ENCODE results near the gene LMX1B.
"Not testable (repeated sequence)": the region's sequence is repeated elsewhere in the genome, so short reads cannot be mapped to it uniquely, and the experiment has no call there.

Gene LMX1B

DNA sequence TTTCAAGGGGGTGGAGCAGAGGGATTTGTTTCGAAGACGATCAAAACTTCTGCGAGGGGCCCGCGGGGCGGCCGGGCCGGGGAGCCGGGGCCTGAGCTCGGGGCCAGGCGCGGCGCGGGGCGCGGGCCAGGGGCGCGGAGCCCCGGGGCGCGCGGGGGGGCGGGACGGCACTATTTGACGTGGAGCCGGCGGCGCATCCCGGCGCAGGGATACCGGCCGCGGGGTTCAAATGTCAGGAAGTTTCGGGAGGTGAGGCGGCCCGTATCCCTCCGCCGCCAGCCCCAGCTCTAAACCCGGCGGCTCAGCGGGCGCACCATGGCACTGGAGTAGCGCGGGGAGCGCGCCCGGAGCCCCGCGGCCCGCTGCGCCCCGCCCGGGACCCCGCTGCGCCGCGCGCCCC is at the start of gene LMX1B:
Gene LMX1B (plus strand): TSS at position 278 of the 400 bp plus-strand sequence. CDS start 522 bp downstream, outside the sequence.
- DNase-seq: no peak

DNA sequence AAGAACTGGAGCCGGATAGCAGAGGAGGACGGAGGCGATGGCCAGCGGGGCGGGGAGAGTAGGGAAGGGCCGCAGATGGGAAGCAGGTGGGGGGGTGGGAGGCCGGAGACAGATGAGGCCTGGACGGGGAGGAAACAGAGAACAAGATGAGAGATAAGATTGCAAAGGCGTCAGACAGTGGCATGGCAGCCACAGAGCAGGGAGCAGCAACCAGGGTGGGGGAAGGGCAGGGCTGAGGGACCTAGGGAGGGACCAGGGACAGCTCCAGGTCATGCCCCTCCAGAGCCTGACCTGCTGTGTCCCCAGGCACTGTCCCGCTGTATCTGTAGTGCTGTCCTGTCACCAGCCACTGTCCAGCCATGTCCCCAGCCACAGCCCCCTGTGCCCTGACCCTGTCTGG is 49.6 kb upstream of the LMX1B start:
- DNase-seq: no peak

DNA sequence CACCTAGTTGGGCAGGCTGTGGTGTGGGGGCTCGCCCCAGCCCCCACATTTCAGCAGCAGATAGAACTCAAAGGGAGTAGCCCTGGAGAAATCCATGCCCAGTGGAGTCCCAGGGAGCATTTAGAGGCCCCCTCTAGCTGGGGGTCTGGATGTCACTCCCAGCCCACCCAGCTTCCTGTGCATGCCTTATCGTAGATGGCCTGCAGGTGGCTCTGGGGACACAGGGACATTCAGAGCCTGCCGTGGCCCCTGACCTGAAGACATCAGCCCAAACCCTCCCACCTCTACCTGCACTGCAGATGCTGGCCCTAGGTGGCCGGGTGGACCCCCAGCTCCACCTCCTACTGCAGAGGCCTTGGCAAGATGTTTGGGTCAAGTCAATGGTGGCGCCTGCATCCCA is 49.0 kb upstream of the LMX1B start:
- DNase-seq: no peak

DNA sequence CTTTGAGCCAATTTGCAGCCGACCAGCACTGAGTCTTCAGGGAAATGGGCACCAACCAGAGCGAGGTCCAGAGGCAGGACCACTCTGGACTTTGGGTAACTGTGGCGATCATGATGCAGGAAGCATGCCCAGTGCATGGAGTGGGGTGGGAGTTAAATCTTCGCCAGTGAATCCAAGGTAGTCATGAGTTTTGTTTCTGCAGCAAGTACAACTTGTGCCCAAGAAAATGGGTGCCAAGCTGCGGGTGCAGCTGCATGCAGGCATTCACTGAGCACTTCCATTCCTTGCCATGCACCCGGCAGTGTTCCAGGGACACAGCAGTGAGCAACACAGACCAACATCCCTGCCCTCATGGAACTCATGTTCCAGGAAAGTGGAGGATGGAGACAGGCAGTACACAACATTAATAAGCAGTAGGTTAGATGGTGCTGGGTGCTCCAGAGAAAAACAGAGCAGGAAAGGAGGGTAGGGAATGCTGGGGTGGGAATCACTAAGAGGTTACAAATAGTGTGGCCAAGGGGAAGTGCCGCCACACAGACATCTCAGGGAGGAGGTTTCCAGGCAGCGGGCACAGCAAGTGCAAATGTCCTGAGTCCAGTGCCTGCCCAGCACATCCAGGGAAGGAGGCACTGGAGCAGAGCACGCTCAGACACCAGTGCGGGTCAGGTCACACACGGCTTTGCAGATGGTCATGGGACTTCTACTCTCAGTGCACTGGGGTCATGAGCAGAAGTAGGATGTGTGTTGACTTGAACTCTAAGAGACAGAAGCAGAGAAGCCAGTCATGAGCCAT is 48.2 kb upstream of the LMX1B start:
- DNase-seq: no peak

DNA sequence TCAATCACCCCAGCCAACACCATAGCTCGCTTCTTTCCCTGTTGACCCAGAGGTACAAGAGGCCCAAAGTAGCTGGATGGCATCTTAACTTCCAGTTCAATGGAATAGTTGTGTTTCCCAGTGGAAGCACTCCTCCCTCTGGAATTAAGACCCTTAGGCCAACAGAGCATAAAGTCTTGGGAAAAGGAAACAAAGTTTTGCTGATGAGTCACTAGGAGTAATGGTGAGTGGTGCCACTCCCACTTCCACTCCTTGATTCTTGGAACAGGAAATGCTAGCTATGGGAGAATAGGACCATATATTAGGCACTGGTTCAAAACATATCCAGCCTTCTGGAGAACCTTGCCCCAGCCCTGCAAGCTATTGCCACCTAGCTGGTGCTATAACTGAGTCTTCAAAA is 44.7 kb upstream of the LMX1B start:
- no peak for DNase-seq

DNA sequence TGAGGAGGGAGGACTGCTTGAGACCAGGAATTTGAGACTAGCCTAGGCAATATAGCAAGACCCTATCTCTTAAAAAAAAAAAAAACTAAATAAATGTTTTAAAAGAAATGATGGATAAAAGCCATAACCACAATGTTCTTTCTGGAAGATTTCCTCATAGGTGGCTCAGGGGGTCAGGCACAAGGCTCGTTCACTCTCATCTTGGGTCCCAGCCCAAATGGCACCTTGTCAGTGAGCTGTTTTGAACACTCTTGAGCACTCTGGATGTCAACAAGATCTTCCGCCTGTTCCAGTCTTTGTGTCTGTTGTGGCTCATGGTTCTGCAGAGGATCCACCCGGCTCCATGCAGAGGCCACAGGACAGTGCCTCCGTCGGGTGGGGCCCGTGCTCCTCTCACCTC is 35.7 kb upstream of the LMX1B start:
- DNase-seq: no peak

DNA sequence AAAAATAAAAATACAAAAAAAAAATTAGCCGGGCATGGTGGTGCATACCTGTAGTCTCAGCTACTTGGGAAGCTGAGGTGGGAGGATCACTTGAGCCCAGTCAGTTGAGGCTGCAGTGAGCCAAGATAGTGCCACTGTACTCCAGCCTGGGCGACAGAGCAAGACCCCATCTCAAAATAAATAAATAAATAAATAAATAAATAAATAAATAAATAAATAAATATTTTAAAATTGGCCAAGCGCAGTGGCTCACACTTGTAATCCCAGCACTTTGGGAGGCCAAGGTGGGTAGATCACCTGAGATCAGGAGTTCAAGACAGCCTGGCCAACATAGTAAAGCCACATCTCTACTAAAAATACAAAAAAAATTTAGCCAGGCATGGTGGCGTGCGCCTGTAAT is 33.4 kb upstream of the LMX1B start:
- DNase-seq: not testable (repeated sequence)

DNA sequence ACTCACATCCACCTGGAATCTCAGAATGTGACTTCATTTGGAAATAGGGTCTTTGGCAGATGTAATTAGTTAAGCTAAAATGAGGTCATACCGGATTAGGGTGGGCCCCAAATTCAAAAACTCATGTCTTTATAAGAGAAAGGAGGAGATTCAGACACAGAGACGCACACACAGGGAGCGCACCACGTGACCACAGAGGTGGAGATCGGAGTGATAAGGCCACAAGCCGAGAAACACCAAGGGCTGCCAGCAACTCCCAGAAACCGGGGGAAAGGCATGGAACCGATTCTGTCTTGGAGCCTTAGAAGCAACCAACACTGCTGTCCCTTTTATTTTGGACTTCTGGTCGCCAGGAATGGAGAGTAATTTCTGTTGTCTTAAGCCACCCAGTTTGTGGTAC is 31.8 kb upstream of the LMX1B start:
- no peak for DNase-seq

DNA sequence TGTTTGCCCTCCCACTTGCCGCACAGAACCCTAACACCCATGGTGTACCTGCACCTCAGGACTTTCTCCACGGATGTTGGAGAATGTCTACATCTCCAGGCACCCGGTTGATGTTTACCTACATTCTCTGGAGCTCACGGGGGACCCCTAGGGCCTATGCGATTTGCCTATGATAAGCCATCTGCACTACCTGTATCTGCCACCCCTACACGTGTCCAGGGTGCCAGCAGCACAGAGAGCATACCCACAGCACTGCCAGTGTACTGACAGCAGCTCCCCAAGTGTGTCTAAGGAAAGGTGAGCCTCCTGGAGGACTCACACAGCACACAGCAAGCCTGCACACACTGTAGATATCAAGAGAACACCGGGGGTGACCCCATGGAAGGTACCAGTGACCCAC is 31.3 kb upstream of the LMX1B start:
- no peak for DNase-seq

DNA sequence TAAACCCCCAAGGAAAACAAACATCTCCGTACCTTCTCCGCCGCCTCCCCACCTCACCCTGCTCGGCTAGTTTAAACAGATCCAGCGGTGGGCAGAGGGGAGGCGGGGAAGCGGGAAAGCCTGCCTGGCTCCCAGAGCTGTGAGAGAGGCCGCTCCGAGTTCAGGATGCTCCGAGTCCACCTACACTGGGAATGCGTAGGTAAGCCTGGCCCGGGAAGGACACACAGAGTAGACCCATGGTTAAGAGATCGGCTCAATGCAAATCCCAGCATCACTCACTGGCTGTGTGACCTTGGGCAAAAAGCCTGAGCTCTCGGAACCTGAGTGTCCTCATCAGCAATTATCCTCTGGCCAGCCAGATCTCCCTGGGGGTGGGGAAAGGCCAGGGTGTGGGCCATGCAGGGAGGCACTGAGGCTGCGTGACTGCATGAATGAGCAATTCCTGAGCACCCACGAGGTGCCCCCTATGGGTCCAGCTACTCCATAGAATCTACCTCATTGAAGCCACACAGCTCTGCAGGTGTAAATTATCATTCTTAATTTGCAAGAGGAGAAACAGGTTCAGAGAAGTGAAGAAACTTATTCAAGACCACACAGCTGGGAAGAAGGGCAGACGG is 30.5 kb upstream of the LMX1B start:
- DNase-seq: no peak

DNA sequence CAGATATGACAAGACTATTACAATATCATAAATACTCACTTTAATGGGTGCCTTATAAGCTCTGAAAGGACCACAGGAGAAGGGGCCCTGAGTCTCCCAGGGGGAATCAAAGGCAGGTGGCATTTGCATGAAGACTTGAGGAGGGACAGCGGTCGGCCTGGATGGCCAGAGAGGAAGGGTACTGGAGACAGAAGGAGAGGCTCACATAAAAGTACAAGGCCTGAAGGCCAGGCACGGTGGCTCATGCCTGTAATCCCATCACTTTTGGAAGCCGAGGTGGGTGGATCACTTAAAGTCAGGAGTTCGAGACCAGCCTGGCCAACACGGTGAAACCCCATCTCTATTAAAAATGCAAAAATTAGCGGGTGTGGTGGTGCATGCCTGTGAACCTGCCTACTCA is 29.1 kb upstream of the LMX1B start:
- DNase-seq: no peak

DNA sequence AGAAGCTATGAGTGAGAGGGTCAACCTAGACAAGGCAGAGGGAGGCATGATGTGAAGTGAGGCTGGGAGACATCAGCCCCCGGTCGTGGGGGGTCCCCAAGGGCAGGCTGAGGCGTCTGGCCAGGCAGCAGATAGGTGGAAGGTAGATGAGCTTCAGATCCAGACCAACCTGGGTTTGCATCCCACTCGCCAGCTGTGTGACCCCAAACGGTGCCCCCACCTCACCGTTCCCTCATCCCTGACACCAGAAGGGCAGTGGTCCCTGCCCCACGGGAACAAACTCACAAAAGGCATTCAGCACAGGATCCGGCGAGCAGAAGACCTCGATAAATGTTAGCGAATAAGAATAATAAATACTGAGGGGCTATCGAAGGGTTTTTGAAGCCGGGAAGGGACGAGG is 27.5 kb upstream of the LMX1B start:
- DNase-seq: no peak

DNA sequence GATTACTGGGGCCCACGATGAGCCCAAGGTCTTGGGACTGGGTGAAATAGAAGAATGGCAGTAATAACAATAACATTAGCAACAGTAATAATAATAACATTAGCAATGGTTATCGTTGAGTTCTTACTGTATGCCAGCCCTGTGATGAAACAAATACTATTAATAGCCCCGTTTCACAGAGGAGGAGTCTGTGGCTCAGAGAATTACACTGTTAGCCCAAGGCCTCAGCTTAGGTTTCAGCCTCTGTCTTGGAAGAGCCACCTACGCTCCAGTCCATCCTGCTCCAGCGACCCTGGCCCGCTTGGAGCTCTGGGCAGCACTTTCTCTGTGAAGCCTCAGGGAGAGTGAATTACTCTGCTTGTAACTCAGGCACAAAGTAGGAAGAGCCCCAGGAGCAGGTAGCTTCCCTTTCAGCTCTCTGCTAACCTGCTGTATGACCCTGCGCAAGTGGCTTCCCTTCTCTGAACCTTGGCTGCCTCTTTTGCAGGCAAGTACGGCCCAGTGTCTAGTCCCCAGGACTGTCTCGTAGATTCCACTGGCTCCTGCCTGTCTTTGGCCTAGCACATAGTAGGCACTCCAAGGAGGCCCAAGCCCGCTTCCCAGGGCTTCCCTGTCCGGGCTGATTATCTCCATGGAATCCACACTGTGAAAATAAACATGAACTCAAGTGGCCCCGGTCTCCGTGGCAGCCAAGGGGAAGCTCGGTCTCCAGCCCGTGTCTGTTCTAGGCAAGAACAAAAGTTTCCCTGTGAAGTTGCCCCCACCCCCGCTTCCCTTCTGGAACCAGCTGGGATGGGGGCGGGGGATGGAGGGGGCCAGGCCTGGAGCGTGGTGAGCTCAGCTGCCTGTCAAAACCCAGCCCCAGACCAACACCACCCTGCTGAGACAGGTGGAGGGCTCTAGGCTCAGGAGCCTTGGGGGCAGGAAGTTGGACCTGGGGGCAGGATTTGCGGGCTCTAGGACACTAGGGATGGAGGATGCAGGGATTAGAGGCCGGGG is 26.2 kb upstream of the LMX1B start:
- DNase-seq: no peak

DNA sequence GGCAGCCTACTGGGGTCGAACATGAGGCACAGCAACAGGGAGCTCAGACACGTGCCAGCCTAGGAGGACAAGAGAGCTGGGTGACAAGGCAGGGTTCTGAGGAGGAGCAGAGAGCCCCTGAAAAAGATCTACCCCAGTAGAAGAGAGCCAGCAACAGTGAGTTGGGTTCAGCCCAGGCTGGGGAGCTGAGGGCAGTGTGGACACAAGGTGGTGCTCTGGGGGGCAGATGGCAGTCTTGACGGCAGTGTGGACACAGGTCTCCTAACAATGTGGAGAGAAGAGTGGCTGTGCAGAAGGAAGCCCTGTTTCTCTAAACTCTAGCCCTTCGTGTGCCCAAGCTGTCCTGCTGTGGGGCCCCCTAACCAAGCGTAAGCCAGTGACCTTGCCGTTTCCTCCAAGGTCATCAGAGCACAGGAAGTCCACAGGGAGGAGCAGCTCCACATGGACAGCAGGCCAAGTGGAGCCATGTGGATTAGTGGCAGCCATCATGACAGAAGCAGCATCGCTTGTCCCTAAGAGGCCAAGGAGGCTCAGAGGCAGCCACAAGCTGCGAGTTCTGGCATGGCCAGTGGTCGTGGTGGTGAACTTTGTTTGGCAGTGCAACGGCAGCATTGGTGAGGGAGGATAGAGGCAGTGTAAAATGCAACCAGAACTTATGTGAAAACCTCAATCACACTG is 25.1 kb upstream of the LMX1B start:
- no peak for DNase-seq

DNA sequence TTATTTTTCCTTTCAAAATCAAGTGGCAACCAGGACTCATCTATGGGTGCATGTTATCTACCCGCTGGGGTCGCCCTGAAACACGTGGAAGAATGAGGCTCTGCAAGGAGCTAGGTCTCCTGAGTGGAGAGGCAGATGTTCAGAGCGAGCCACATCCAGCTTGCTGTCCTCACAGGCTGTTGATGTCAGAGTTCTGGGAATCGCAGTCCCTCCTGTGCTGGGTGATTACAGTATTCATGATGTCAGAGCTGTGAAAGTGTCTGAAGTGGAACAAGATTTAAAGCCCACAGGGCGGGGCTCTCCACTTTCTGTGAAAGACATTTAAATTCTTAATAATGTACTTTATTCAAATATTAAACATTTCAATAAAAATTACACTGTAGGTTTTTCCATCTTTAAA is 24.4 kb upstream of the LMX1B start:
- DNase-seq: no peak

DNA sequence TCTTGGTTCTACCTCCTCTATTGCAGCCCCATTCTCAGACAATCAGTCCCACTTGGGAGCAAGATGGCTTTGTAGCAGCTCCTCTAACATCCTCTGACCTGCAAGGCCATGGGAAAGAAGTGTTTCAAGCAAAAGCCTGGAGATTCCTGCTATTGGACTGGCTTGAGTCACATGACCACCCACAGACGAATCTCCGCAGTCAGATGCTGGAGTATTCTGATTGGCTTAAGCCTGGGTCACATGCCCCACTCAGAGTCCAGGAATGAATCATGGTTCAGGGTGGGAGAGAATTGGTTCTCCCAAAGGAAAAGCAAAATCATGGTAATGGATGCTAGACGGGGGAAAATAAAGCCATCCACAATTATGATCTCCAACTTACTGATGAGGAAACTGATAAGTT is 22.6 kb upstream of the LMX1B start:
- DNase-seq: no peak

DNA sequence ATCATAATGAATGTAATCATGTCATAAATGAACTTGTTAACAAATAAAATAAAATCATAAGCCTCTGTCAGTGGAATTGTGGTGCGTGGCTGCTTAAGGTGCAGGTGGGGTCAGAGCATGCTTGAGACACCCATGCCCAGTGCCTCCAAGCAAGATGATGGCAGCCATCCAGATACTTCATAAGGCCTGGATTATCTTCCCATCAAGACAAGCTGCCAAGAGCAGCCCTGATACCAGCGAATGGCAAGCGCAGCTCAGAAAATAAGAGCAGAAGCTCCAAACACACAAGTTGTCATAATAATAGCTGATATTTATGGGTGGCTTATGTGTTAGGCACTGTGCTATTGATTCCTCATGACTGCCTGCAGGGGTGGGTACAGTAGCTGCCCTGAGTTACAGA is 21.8 kb upstream of the LMX1B start:
- no peak for DNase-seq

DNA sequence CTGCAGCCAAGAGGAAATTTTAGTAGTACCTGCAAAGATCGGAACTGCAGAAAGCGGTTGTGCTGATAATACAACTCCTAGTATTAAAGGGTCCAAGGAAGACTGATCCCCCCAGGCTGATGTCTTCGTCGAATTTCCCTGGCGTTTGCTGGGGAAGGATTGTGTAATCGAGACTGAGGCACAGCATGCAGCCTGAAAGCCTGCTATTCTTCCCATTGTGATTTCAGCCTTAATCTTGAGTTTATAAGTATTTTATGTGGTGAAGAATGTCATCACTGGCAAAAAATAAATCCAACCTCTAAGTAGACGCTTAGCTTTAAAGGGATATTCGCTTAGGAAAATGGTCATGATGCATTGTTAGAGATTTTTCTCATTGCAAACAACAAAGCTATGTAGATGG is 21.3 kb upstream of the LMX1B start:
- DNase-seq: no peak

DNA sequence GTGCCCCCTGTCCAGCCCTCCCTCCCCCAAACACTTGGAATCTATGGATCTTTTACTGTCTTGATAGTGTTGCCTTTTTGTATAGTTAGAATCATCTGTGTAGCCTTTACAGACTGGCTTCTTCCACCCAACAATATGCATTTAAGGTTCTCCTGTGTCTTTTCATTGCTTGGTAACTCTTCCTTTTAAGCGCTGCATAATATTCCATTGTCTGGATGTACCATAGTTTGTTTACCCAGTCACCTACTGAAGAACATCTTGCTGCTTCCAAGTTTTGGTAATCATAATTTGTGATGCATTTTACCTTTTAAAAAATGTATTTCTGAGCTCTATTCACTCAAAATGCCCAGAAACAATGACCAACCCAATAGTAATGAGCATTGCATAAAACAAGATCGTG is 17.7 kb upstream of the LMX1B start:
- no peak for DNase-seq

DNA sequence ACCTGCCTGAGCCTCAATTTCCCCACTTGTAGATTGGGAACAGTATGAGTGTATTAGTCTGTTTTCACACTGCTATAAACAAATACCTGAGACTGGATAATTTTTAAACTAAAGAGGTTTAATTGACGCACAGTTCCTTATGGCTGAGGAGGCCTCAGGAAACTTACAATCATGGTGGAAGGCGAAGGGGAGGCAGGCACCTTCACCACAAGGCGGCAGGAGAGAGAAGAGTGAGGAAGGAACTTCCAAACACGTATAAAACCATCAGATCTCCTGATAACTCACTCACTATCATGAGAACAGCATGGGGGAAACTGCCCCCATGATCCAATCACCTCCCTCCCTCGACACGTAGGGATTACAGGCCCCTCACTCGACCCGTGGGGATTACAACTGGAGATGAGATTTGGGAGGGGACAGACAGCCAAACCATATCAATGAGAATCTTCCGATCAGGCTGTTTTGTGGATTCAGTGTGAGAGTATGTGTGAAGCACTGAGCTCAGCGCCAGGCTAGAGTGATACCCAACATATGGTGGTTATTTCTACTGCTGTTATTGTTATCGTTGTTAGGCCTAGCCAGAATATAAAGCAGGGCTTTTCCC is 14.6 kb upstream of the LMX1B start:
- DNase-seq: no peak

DNA sequence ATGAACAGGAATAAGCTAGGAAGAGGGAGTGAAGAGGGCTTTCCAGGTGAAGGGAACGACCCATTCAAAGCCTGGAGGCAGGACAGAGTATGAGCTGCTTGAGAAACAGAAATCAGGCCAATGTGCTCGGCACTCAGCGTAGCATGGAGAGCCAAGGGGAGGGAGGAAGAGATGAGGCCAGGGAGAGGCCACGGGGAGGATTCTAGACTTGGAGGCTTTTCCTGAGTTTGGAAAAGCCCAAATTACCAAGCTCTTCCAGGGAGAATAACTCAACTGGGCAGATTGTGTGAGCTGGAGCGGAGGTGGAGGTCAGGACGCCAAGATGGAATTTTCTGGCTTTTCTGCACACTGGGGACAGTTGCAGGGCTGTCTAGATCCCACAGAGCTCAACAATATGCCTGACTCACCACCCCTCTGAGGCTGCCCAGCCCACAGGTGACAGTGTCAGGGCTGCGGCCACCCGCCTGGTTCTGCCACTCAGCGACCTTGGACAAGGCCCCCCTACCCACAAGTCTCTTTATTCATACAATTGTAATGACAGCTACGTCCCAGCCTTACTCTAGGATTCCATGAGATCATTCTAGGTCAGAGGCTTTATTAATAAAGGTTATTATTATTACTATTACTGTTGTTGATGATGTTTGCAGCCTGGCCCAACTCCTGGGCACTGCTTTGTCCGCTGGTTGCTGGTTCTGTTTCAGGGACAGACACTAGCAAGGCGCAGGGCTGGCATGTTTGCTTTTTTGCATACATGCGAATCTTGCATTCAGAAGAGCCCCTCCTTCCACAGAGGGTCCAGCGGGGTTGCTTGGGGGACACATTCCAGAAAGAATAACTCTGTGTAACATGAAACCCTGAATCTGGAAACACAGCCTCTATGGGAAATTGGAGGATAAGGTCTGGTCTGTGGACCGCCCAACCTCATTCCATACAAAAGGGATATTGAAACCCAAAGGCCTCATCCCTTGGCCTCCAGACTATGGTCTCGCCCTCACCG is 9.4 kb upstream of the LMX1B start:
- no peak for DNase-seq

Measured in stimulated activated CD4-positive, alpha-beta T cell treated with anti-CD3 and anti-CD28 coated beads, Interleukin-12 subunit alpha, Interleukin-12 subunit beta, amount 100 ng/mL, for 4 hours (primary cell).